Astrocyte of the spinal cord (primary cell): ENCODE data around the gene RAB8A.

Experiments
- DNase-seq: peaks from one replicate; pipeline ENCODE4 v3.0.0; 2011; ENCODE audit warnings: low read depth, low spot score
- H3K4me3 ChIP-seq: 2 replicates; pipeline ENCODE4 v1.5.1; 2011; ENCODE audit warnings: low read depth, mild to moderate bottlenecking, low read length, moderate library complexity
- in situ Hi-C: cut with HindIII; loops from 2 replicates; pipeline ENCODE4 v1.10.0; 2017; ENCODE audit warnings: low sequenced_read_pairs
- TF ChIP-seq, protein P1 (sequence below): IDR thresholded peaks from 2 replicates; pipeline ENCODE4 v1.5.1; 2012; ENCODE audit warnings: low read depth, mild to moderate bottlenecking, low read length, inconsistent platforms

RAB8A gene

DNA sequence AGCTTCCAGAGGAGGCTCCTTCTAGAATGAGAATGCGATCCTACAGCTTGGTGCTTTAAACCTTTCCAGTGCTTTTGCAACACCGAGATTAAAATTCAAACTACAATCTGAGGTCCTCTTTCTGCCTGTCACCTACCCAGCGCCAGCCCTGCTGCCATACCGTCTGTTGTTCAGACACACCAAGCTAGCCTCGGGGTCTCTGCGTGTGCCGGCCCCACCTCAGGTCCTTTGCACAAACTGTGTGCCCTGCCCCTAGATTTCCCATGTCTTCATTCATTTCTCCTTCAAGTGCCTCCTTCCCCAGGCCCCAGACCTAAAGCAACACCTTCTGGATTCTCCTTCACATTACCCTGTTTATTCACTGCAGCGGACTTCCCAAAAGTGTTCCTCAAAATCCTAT lies 42.9 kb downstream of the RAB8A start:
- DNase-seq: no peak
- in situ Hi-C loops: no loop called here
- TF ChIP-seq, protein P1, sequence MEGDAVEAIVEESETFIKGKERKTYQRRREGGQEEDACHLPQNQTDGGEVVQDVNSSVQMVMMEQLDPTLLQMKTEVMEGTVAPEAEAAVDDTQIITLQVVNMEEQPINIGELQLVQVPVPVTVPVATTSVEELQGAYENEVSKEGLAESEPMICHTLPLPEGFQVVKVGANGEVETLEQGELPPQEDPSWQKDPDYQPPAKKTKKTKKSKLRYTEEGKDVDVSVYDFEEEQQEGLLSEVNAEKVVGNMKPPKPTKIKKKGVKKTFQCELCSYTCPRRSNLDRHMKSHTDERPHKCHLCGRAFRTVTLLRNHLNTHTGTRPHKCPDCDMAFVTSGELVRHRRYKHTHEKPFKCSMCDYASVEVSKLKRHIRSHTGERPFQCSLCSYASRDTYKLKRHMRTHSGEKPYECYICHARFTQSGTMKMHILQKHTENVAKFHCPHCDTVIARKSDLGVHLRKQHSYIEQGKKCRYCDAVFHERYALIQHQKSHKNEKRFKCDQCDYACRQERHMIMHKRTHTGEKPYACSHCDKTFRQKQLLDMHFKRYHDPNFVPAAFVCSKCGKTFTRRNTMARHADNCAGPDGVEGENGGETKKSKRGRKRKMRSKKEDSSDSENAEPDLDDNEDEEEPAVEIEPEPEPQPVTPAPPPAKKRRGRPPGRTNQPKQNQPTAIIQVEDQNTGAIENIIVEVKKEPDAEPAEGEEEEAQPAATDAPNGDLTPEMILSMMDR: no peak
- no peak overlapping the region for H3K4me3 ChIP-seq

GRCh38 chr19:16155128-16155527 lies 43.4 kb downstream of the RAB8A start:
- DNase-seq: no peak
- H3K4me3 ChIP-seq: no peak overlapping the region
- TF ChIP-seq, protein P1: no peak
- in situ Hi-C loops: no loop called here

DNA sequence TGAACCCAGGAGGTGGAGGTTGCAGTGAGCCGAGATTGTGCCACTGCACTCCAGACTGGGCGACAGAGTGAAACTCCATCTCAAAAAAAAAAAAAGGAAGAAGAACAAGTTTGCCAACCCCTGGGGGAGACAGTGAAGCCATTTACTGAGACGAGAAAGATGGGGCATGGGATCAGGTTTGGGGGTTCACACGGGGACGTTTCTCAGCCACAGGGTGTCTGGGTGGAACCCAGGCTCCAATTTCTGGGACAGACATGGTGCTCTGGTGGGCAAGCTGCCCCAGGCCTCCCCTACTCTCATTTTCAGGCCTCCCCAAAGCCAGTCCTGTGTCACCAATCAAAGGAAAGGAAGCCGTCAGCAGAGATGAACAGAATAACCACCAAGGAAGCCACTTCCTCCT lies 45.2 kb downstream of the RAB8A start:
- TF ChIP-seq, protein P1: no peak
- H3K4me3 ChIP-seq: no peak overlapping the region
- DNase-seq: no peak
- in situ Hi-C loops: no loop called here

DNA sequence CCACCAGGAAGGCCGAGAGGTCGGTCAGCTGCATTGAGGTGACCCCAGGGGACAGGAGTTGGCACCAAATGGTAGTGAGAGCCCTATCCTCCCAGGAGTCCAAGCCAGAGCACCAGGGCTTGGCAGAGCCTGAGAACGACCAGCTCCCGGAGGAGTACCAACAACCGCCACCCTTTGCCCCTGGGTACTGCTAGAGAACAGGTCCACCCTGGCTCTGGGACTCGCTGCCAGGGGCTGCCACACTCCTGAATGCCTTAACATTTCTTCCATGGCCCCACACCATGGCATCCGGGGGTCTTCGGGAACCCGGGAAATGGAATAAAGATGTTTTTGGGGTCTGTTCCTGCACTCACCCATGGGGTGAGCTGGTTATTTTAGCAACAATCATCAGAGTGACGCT lies 45.9 kb downstream of the RAB8A start:
- DNase-seq: no peak
- TF ChIP-seq, protein P1: no peak
- in situ Hi-C loops: no loop called here
- H3K4me3 ChIP-seq: no peak overlapping the region

DNA sequence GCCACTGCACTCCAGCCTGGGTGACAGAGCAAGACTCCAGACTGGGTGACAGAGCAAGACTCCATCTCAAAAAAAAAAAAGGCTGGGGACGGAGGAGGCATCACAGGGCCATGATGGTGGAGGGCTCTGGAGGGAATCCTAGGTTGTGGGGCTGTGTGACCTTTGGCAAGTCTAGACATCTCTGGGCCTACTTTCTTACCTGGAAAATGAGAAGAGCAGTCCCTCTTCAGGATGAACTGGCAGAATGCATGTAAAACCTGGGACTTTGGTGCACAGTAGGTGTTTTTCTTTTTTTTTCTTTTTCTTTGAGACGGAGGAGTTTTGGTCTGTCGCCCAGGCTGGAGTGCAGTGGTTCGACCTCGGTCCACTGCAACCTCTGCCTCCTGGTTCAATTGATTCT lies 48.0 kb downstream of the RAB8A start:
- H3K4me3 ChIP-seq: no peak overlapping the region
- in situ Hi-C loops: no loop called here
- TF ChIP-seq, protein P1: no peak
- no peak for DNase-seq

GRCh38 chr19:16160445-16160942 lies 48.8 kb downstream of the RAB8A start:
- TF ChIP-seq, protein P1: no peak
- H3K4me3 ChIP-seq: no peak overlapping the region
- DNase-seq: no peak
- in situ Hi-C loops: no loop called here
